Regular cardiac myocyte (primary cell): ENCODE measurements around the gene FLNC. TPM values are rescaled to one million over a fixed set of nuclear protein-coding genes. Genes with fewer than 3 reads are reported as not detected.

Source experiments
- total RNA-seq: library from RNA; depleted of rRNA; stranded (reverse); fragments of >200 nt; gene quantifications from 2 replicates; pipeline ENCODE4 v1.2.3, GENCODE V29; 2014

Gene FLNC
- 176 and 417 TPM in 2 replicates for total RNA-seq

GRCh38 chr7:128830231-128831177, at the start of gene FLNC:
Gene FLNC (plus strand): TSS chr7:128830406. CDS start chr7:128830638, 232 bp downstream.

DNA sequence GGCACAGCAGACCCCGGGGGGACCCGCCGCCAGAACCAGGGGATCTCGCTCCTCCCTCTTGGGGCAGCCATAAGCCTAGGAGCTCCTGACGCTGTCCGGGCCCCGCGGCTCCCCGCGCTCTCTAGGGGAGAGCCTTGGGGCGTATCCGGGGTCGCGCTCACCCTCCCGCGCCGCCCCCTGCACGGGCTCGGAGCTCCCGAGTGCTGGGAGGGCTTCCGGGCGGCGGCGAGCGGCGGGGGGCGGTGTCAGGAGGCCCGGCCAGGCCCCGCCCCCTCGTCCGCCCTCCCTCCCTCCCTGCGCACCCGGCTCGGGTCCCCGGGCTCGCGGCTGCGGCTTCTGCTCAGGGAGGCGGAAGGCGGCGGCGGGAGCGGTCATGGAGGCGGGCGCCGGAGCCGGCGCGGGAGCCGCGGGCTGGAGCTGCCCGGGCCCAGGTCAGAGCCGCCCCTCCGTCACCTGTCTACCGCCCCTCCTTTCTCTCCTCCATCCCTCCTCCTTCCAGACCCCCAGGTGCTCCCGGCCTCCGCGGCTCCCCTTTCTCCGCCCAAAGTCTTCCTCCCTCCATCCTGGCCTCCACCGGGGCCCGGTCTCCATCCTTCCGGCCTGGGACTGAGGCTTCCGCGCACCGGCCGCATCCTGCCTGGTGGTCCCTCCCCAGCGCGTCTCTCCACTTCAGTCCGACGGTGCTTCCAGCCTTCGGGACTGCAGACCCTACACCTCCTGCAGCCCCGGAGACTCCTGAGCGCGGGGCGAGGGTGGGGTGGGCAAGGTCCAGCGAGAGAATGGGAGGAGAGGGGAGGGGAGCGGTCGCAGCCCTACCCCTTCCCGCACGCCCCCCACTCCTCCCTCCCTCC, 38.9 kb upstream of the FLNC start, which contains the start of gene CCDC136:
Gene CCDC136 (plus strand): TSS at position 848 of the 851 bp plus-strand sequence. CDS start 444 bp downstream, outside the sequence.

DNA sequence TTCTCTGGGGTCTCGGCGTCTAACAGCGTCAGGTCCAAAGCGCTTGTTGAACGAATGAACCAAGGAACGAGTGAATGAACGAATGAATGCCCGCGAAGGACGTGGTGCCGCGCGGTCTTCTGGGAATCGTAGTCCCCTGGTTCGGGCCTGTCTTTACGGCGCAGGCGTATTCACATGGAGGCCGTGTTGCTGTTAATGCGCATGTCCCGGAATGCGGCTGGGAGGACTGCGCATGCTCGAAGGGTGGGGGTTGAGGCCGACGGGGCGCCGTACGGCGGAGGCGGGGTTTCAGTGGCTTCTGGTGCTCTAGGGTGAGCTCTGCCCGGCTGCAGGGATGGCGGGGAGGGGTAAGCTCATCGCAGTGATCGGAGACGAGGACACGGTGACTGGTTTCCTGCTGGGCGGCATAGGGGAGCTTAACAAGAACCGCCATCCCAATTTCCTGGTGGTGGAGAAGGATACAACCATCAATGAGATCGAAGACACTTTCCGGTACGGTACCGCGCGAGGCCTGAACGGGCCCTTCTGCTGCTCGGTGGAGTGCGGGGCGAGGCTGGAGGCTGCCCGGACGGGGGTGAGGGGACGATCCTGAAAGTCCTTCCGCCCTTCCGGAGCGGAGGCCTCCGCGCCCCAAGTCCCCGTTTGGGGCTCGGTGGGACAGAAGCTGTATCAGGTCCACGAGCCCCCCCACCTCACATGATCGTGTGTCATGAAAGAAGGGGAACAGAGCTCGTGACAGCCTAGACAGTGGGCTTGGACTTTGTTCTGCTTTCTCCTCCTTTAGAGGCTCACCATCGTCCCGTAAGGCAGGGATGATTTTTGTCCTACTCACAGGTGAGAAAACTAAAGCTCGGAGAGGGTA, 32.6 kb downstream of the FLNC start, which contains the start of gene ATP6V1F:
Gene ATP6V1F (plus strand): TSS at position 286 of the 862 bp plus-strand sequence. CDS start 49 bp downstream, at position 335.

Other genes starting within 250 kb of the FLNC start
- gene GARIN1A, start 158.1 kb upstream of the FLNC start, total RNA-seq, result 0.28 and 0.38 TPM in 2 replicates
- gene CALU, start 91.0 kb upstream of the FLNC start, total RNA-seq, result 1,245 and 1,624 TPM in 2 replicates
- gene OPN1SW, start 54.6 kb upstream of the FLNC start, total RNA-seq, result not detected in 2 replicates
- 2.9 and 7.6 TPM in 2 replicates for gene CCDC136, start 38.4 kb upstream of the FLNC start, total RNA-seq
- 87.6 and 163 TPM in 2 replicates for gene ATP6V1F, start 32.5 kb downstream of the FLNC start, total RNA-seq
- gene KCP, start 80.3 kb downstream of the FLNC start, total RNA-seq, result 0.19 and 1.4 TPM in 2 replicates
- under 0.01 and 0.56 TPM in 2 replicates for gene IRF5, start 107.5 kb downstream of the FLNC start, total RNA-seq
- 64.3 and 81.3 TPM in 2 replicates for gene TNPO3, start 224.7 kb downstream of the FLNC start, total RNA-seq